ENCODE results near the gene VSTM4.

- TF ChIP-seq CTCF (IDR thresholded peaks at IDR 0.05; ENCODE audit: insufficient read depth, low read length) (no peak), GABPA (IDR thresholded peaks at IDR 0.05; ENCODE audit: low read depth) (no peak), POLR2AphosphoS5 (IDR thresholded peaks at IDR 0.05; ENCODE audit: low read depth) (no peak), REST (IDR thresholded peaks at IDR 0.05; ENCODE audit: insufficient replicate concordance, low read depth) (no peak), SPI1 (IDR thresholded peaks at IDR 0.05; ENCODE audit: borderline replicate concordance, low read depth) (no peak)
Observed at GRCh38 chr10:49078433-49078832, 36.9 kb downstream of the VSTM4 start.

Measured in HL-60 (cell line).